Smooth muscle cell (in vitro differentiated cells): ENCODE data around the gene HHIPL1. TPM values are rescaled to one million over a fixed set of nuclear protein-coding genes. Genes with fewer than 3 reads are reported as not detected.

Experiments used
- DNase-seq: peaks from one replicate; lab custom pipeline; 2025; ENCODE audit not compliant: unreplicated experiment; lab: John Stamatoyannopoulos, UW
- H2AFZ ChIP-seq: fragments of 200-600 bp; sonication (generic); 2 replicates; pipeline ENCODE4 v1.6.0; 2016; ENCODE audit warnings: antibody characterized with exemption, low read depth, mild to moderate bottlenecking
- H3F3A ChIP-seq: fragments of 200-600 bp; sonication (generic); 2 replicates; pipeline ENCODE4 v1.6.0; 2017; ENCODE audit warnings: antibody characterized with exemption, low read depth
- H3K27ac ChIP-seq: fragments of 200-600 bp; sonication (generic); 2 replicates; pipeline ENCODE4 v1.5.1; 2016; ENCODE audit warnings: low read depth, mild to moderate bottlenecking
- H3K27me3 ChIP-seq: fragments of 200-600 bp; sonication (generic); 2 replicates; pipeline ENCODE4 v1.6.1; 2016; ENCODE audit warnings: low read depth, mild to moderate bottlenecking
- H3K36me3 ChIP-seq: fragments of 200-600 bp; sonication (generic); 2 replicates; pipeline ENCODE4 v1.5.1; 2016; ENCODE audit warnings: low read depth
- H3K4me1 ChIP-seq: fragments of 200-600 bp; sonication (generic); 2 replicates; pipeline ENCODE4 v1.5.1; 2016; ENCODE audit warnings: low read depth
- H3K4me2 ChIP-seq: fragments of 200-600 bp; sonication (generic); 2 replicates; pipeline ENCODE4 v1.6.0; 2016; ENCODE audit warnings: mild to moderate bottlenecking
- H3K4me3 ChIP-seq: fragments of 200-600 bp; sonication (generic); 2 replicates; pipeline ENCODE4 v1.5.1; 2016; ENCODE audit warnings: mild to moderate bottlenecking
- H3K79me2 ChIP-seq: fragments of 200-600 bp; sonication (generic); 2 replicates; pipeline ENCODE4 v1.6.0; 2016; ENCODE audit warnings: low read depth, mild to moderate bottlenecking
- H3K9ac ChIP-seq: fragments of 200-600 bp; sonication (generic); 2 replicates; pipeline ENCODE4 v1.6.0; 2016; ENCODE audit warnings: low read depth
- H3K9me3 ChIP-seq: fragments of 200-600 bp; sonication (generic); replicated peaks from 2 replicates; pipeline ENCODE4 v1.5.1; 2016; ENCODE audit warnings: low read depth
- H4K20me1 ChIP-seq: fragments of 200-600 bp; sonication (generic); 2 replicates; pipeline ENCODE4 v1.6.0; 2016; ENCODE audit warnings: low read depth
- WGBS: methylation state at CpG from one replicate; pipeline ENCODE4 v1.1.7; 2016; ENCODE audit warnings: low lambda C conversion rate; 5-methylcytosine and 5-hydroxymethylcytosine counted together
- polyA plus RNA-seq: library from polyadenylated mRNA; unstranded; fragments of >200 nt; fragmentation: Nextera tagmentation; extraction: Ambion mirVana; gene quantifications from 2 replicates; pipeline ENCODE4 v1.2.1, GENCODE V29; 2016
- total RNA-seq: library from RNA; depleted of rRNA; stranded (reverse); fragments of >200 nt; gene quantifications from 2 replicates; pipeline ENCODE4 v1.2.3, GENCODE V29; 2014
- TF ChIP-seq, protein P1 (sequence below): fragments of 200-600 bp; sonication (generic); IDR thresholded peaks from 2 replicates; pipeline ENCODE4 v1.5.1; 2017; ENCODE audit warnings: borderline replicate concordance, mild to moderate bottlenecking, antibody characterized with exemption; ENCODE audit not compliant: insufficient read depth, poor library complexity, severe bottlenecking

The HHIPL1 gene
- total and polyA plus RNA-seq, 2 experiments from 2014 or later, result 9.6 to 11.9 TPM

DNA sequence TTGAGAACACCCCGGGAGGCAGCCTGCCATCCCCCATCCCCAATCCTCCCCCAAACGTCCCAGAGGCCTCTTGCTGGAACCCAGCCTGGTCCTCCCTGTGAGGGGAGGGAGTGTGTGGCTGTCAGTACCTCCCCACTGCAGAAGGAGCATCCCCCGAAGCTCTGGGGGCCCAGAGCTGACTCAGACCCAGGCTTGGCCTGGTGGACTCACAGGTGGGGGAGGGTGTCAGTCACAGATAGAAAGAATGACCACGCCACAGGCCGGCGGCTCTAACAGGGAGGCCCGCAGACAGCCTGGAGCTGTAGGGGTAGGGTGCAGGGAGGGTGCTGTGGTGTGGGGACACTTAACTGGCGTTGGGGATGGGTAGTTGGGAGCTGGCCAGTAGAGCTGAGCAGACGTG, 5.3 kb downstream of the HHIPL1 start:
- WGBS, result 64% methylated on average over 9 of the region's 9 CpGs
- H2AFZ ChIP-seq, result no peak overlapping the region
- TF ChIP-seq, protein P1, sequence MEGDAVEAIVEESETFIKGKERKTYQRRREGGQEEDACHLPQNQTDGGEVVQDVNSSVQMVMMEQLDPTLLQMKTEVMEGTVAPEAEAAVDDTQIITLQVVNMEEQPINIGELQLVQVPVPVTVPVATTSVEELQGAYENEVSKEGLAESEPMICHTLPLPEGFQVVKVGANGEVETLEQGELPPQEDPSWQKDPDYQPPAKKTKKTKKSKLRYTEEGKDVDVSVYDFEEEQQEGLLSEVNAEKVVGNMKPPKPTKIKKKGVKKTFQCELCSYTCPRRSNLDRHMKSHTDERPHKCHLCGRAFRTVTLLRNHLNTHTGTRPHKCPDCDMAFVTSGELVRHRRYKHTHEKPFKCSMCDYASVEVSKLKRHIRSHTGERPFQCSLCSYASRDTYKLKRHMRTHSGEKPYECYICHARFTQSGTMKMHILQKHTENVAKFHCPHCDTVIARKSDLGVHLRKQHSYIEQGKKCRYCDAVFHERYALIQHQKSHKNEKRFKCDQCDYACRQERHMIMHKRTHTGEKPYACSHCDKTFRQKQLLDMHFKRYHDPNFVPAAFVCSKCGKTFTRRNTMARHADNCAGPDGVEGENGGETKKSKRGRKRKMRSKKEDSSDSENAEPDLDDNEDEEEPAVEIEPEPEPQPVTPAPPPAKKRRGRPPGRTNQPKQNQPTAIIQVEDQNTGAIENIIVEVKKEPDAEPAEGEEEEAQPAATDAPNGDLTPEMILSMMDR, result no peak
- H3K79me2 ChIP-seq, result no peaks in the 10 kb centered on the region
- DNase-seq, result no peak
- H3F3A ChIP-seq, result no peaks in the 10 kb centered on the region
- H3K9ac ChIP-seq, result no peak overlapping the region
- H3K27ac ChIP-seq, result no peak overlapping the region
- no peaks in the 10 kb centered on the region for H3K27me3 ChIP-seq
- H4K20me1 ChIP-seq, result no peaks in the 10 kb centered on the region
- no peak overlapping the region for H3K4me3 ChIP-seq
- H3K9me3 ChIP-seq, result no peaks in the 10 kb centered on the region
- no peak overlapping the region for H3K4me2 ChIP-seq
- no peaks in the 10 kb centered on the region for H3K4me1 ChIP-seq
- H3K36me3 ChIP-seq, result no peaks in the 10 kb centered on the region

DNA sequence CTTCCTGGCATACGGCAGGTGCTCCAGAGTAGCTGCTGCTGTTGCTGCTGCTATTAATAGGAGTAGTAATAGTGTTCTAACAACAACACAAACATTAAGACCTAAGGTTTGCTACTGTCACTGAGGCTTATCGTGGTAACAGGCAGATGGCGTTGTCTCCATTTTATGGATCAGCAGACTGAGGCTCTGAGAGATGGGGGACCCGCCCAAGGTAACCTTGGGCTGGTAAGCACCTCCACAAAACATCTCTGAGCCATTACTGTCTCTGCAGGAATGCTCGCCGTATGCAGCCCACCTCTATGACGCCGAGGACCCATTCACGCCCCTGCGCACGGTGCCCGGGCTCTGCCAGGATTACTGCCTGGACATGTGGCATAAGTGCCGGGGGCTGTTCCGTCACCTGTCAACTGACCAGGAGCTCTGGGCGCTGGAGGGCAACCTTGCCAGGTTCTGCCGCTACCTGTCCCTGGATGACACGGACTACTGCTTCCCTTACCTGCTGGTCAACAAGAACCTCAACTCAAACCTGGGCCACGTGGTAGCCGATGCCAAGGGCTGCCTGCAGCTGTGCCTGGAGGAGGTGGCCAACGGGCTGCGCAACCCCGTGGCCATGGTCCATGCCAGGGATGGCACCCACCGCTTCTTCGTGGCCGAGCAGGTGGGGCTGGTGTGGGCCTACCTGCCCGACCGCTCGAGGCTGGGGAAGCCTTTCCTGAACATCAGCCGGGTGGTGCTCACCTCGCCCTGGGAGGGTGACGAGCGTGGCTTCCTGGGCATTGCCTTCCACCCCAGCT, 7.2 kb downstream of the HHIPL1 start:
- Histone ChIP-seq H4K20me1 (no peaks in the 10 kb centered on the region), H3K4me2 (no peak overlapping the region), H3K27ac (no peak overlapping the region), H3K36me3 (no peaks in the 10 kb centered on the region), H3K9me3 (no peaks in the 10 kb centered on the region), H3K79me2 (no peaks in the 10 kb centered on the region), H3F3A (no peaks in the 10 kb centered on the region), H3K4me1 (no peaks in the 10 kb centered on the region), H3K9ac (no peak overlapping the region), H3K4me3 (no peak overlapping the region), H3K27me3 (no peaks in the 10 kb centered on the region), H2AFZ (no peak overlapping the region)
- 96% methylated on average over 32 of the region's 32 CpGs for WGBS
- TF ChIP-seq, protein P1, result no peak
- DNase-seq, result no peak

DNA sequence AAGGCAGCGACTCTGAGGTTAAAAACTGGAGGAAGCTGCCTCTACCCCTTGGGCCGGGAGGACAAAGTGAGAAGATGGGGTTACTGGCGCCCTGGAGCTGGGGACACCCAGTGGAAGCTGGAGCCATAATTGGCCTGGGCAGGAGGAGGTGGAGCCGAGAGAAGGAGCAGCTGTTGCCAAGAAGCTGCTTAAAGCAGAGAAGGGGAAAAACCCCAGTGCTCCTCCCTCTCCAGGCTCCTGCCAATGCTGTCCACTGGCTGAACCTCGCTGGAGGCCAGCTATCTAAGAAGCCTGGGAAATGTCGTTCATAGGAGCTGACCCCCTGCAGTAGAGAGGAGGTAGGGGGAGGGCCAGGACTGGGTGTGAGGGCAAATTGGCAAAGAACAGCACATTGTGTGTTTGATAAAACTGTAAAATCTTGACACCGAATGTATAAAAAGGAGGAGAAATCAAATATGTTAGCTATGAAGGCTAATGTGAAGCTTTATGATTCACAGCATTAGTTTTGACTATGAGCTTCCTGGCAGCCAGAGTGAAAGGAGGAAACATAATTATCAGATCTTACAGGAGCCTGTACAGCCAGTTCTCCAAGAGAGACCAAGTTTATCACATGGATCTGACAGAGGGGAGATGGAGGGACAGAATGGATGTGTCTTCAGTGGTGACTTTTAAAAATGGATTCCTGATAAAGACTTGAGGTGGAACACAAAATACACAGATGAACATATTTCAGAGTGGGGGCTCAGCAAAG, 9.5 kb downstream of the HHIPL1 start:
- no peaks in the 10 kb centered on the region for H3K79me2 ChIP-seq
- no peak for DNase-seq
- H3F3A ChIP-seq, result no peaks in the 10 kb centered on the region
- H3K27me3 ChIP-seq, result no peaks in the 10 kb centered on the region
- no peak overlapping the region for H3K4me2 ChIP-seq
- no peaks in the 10 kb centered on the region for H3K9me3 ChIP-seq
- 73% methylated on average over 7 of the region's 7 CpGs for WGBS
- H3K4me3 ChIP-seq, result no peak overlapping the region
- H3K9ac ChIP-seq, result no peak overlapping the region
- no peaks in the 10 kb centered on the region for H3K36me3 ChIP-seq
- no peak overlapping the region for H3K27ac ChIP-seq
- H2AFZ ChIP-seq, result no peak overlapping the region
- H4K20me1 ChIP-seq, result no peaks in the 10 kb centered on the region
- TF ChIP-seq, protein P1, result no peak
- no peaks in the 10 kb centered on the region for H3K4me1 ChIP-seq
